Stimulated activated naive CD8-positive, alpha-beta T cell treated with anti-CD3 and anti-CD28 coated beads, Interleukin-15, amount 100 ng/mL, for 72 hours (primary cell): ENCODE measurements around the gene SDCCAG8.

Experiments used
- ATAC-seq: fragments of 150-1000 bp; cut with Tn5 transposase; 2 replicates; pipeline ENCODE4 v1.10.0; 2021; ENCODE audit warnings: mild to moderate bottlenecking, moderate library complexity
- DNase-seq, 2 donors: peaks; one replicate each; pipeline ENCODE4 v3.0.0; 2021 to 2022
- H3K27ac Mint-ChIP-seq, 2 donors: one replicate each; pipeline ENCODE4 v1.8.0; 2022; ENCODE audit warnings: mild to moderate bottlenecking in 2 of 2, mixed read lengths in 2 of 2, moderate library complexity in 2 of 2
- H3K27me3 Mint-ChIP-seq: one replicate; pipeline ENCODE4 v1.8.0; 2022; ENCODE audit warnings: mixed read lengths
- H3K4me1 Mint-ChIP-seq: one replicate; pipeline ENCODE4 v1.8.0; 2022; ENCODE audit warnings: mild to moderate bottlenecking, mixed read lengths
- H3K4me3 Mint-ChIP-seq, 2 donors: one replicate each; pipeline ENCODE4 v1.8.0; 2022; ENCODE audit warnings: mild to moderate bottlenecking in 2 of 2, mixed read lengths in 2 of 2, moderate library complexity in 1 of 2
- H3K9me3 Mint-ChIP-seq, 2 donors: one replicate each; pipeline ENCODE4 v1.8.0; 2022; ENCODE audit warnings: mixed read lengths in 2 of 2

SDCCAG8 gene

DNA sequence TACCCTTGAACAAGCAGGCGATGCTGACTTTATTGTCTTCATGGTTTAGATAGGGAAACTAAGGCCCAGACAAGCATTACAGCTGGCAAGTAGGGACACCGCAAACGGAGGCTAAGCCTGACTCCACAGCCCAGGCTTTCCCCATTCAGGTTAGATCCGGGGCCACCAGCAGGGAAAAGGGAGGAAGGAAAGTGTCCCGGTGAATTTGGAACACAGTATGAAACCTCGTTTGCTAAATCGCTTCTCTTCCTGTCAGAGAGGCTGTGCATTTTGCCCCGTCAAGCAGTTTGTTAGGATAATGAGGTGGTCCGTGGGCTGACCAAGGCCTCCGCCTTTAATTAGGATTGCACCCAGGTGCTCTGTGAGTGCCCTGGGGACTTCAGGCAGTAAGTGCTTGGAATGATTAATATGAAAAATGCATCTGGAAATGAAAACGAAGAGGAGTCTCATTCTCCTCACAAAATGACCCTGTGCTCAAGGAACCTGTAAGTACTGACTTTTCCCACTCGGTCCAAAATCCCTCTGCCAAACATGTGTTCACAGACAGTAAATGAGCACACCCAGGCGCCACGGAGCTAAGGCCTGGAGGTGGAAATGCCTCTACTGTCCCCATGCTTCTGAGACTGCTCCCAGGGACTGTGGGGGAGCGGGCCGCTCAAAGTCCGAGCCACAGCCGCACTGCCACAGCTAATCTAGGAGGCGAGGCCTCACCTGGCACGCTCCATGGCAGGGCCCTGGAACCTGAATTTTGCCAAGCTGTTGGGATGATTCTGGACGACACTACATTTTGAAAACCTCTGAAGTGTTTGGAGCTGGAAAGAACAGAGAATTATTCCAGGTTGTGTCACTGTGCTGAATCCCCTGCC is 234.1 kb downstream of the SDCCAG8 start:
- Mint-ChIP-seq H3K4me3 (no peak overlapping the region), H3K27ac (no peak overlapping the region), H3K27me3 (no peaks in the 10 kb centered on the region), H3K9me3 (no peaks in the 10 kb centered on the region), H3K4me1 (no peaks in the 10 kb centered on the region)
- ATAC-seq (no peak), DNase-seq (no peak)

DNA sequence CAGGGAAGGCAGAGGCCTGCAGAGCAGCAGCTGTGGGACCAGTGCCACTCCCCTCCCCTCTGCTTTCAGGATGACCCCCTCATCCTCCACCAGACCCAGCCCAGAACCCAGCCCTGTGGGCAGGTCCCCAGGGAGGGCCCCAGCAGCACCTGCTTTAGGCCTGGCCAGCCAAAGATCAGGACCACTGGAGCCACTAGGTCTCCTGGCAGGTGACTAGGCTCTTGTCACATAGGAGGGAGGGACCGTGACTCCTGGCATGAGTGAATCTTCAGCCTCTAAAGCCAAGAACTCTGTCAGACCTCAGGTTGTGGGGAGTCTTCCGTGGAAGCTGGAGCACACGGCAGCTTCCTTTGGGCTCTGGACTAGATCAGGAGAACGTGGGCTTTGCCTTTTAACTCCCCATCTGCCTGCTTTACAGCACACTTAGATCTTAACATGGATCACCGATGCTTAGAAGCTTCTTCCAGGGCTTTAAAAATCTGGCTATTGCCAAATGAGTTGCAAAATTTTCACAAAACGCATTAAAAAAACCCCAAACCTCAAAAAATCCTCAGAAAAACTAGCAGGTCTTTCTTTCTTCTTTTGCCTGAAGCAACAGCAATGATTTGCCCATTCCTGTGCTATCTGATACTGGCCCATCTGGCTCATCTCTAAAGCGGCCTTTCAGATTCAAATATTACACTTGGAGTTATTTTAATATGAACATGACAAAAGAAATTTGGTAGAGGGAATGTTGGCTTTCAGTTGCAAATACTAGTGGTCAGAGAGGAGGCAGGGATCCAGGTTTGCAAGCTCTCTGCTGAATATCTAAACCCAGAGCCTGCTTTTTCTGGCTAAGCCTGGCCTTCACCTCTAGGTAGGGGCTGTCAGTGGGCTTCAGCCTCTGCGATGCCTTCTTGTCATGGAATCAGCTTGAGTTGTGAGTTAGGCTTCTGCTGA is 235.2 kb downstream of the SDCCAG8 start:
- DNase-seq = no peak
- Mint-ChIP-seq H3K4me1 (peaks cover 4% of the 10 kb centered on the region), H3K9me3 (no peaks in the 10 kb centered on the region), H3K27me3 (no peaks in the 10 kb centered on the region), H3K27ac (peak overlapping the region in 1 of 2 donors; percentile 27), H3K4me3 (no peak overlapping the region)
- ATAC-seq = peak; percentile 27

DNA sequence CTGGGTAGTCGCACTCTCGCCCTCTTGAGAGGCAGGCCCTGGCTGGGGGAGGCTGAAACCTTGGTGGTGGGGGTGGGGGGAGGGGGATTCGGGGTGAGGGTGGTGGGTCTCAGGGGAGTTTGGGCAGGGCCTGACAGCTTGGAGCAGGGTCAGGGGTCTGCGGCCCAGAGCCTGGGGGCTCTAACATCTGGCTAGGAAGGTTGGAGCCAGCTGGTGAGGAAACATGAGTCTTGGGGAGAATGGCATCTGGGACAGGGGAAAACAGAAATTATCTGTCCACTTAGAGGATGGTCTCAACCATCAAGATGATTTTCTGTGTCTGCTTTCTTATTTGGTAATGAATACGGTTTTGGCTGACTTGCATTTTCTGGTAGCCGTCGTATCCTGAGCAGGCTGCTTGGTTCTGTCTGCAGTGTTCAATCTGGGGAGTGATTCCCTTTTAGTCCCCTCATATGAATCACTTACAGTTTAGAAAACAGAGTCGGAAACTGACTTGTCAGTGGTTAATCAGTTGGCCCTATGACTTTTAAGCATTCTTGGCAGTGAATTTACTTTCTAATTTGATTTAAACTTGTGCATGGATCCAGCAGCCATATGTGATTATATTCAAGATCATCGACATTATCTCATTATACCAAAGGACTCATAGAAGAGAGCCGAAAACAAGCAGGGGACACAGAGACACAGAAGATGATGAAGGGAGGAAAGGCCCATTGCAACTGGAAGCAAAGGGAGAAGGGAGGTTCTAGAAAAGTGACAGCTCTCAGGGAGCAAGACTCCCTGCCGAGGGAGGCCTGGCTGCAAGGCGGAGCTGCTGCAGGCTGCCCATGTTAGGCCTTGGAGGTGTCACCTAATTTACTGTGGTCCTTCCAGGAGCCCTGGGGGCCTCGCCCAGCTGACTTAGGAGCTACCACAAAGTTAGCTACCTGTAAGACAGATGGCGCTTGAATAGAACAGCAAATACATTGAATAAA is 237.6 kb downstream of the SDCCAG8 start:
- peak overlapping the region; percentile 11 to 27 for H3K27ac Mint-ChIP-seq
- DNase-seq = no peak
- ATAC-seq = no peak

DNA sequence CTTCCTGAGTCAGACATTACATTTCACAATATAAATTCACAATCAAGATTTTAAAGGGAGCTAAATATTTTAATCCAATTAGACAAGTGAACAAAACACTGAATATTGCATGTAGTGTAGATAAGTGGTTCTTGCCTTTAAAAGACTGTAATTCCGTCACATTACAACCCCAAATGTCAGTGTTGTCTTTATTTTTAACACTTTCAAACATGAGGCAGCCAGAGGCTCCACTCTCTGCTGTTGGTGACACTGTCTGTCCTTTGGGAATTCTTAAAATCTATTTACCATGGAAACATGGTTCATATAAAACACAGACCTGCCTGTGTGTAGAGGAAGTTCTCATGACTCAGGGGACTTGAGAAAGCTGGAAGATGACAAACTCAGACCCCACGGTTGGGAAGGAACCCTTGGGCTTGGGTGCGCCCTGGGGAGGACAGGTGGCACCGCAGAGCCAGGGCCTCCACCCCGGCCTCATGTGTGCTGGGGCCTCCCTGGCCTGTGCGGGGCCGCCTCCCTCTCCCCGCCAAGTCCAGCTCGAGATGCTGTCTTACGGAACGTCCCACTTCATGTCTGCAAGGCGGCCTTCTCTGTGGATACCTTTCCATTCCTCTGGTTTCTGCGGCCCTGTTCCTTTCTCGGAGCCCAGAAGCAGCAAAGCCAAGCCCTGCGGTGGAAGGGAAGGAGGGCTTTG is 239.0 kb downstream of the SDCCAG8 start:
- H3K9me3 Mint-ChIP-seq = no peaks in the 10 kb centered on the region
- no peak overlapping the region for H3K4me3 Mint-ChIP-seq

More for the DNA sequence above, 237.6 kb downstream of the SDCCAG8 start:
- no peak overlapping the region for H3K4me3 Mint-ChIP-seq
- H3K27me3 Mint-ChIP-seq = no peaks in the 10 kb centered on the region
- peaks cover 12% of the 10 kb centered on the region for H3K4me1 Mint-ChIP-seq
- H3K9me3 Mint-ChIP-seq = no peaks in the 10 kb centered on the region

DNA sequence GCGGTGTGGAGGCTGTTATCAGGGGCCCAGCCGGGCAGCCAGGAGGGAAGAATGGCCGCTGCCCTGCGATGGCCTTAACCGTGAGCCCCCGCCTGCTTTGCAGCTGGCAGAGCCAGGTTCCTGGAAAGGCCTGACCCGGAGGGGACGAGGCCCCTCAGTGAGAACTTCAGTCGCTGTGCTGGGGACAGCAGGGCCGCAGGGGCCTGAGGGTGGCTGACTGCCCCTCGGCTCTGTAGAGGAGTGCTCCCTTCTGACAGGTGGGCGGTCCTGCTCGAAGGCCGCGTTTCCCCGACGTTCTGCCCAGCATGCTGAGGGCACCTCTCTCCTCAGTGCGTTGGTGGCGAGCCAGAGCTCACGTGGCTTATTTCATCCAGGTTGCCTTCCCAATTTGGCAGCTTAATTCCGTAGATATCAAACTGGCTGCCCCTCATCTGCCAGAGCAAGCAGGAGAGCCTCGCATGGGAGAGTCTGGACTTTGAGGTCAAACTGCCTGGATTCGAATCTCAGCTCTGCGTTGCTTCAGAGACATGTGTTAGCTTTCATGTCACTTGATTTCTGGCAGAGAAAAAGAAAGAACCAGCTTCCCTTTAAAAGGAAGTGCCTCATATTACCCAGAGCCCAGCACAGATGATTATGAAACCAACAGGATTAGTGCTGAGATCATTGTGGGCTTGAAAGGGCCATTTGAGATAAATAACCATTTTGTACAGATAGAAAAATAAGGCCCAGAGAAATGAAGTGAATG is 239.8 kb downstream of the SDCCAG8 start:
- Mint-ChIP-seq H3K9me3 (no peaks in the 10 kb centered on the region), H3K4me3 (no peak overlapping the region), H3K27ac (peak overlapping the region in 1 of 2 donors; percentile 82), H3K4me1 (peaks cover 16% of the 10 kb centered on the region), H3K27me3 (no peaks in the 10 kb centered on the region)
- ATAC-seq = no peak
- no peak for DNase-seq

More for the DNA sequence above, 239.0 kb downstream of the SDCCAG8 start:
- peaks cover 16% of the 10 kb centered on the region for H3K4me1 Mint-ChIP-seq
- H3K27me3 Mint-ChIP-seq = no peaks in the 10 kb centered on the region
- H3K27ac Mint-ChIP-seq = peak overlapping the region in 1 of 2 donors; percentile 78
- peak; percentile 54 for ATAC-seq
- DNase-seq = no peak

DNA sequence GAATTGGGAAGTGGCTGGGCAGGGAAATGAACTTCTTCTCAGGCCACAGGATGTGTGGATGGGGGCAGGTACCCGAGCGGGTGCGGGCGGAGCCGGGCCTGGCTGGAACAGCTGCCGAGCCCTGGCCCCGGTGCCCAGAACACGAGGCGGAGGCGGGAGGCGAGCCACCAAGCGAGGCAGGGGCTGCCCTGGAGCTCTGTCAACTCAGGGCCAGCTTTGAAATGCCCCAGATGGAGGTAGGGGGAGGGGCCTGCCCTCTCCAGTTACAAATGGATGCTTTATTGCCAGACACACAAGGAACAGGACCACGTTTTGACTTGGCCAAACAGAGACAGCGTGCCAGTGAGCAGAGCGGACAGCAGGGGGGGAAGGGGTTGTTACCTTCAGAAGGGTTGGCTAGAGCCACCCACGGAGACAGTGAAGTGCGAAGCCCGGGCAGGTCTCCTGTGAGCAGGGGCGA is 240.4 kb downstream of the SDCCAG8 start:
- Mint-ChIP-seq H3K4me1 (peaks cover 16% of the 10 kb centered on the region), H3K27me3 (no peaks in the 10 kb centered on the region), H3K27ac (no peak overlapping the region), H3K9me3 (no peaks in the 10 kb centered on the region), H3K4me3 (no peak overlapping the region)
- no peak for DNase-seq
- peak; percentile 32 for ATAC-seq

DNA sequence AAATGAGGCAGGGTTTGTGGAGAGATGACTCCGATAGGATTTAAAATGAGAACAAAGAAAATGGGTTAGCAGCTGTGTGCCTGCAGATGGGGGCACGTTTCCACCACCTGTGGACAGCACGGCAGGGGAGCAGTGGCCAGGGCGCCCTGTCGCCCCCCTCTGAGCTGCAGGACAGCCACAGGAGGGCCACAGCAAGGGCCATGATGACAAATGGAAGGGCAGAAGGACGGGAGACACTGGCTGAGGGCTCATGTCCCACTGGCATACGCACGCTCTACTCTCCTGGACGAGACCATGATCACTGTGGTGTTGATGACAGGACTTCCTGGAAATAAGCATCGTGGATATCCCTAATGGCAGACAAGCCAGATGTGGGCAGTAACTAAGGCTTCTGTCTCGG is 241.0 kb downstream of the SDCCAG8 start:
- DNase-seq (no peak), ATAC-seq (no peak)
- H3K9me3 Mint-ChIP-seq = no peaks in the 10 kb centered on the region
- H3K4me3 Mint-ChIP-seq = no peak overlapping the region
- H3K4me1 Mint-ChIP-seq = peaks cover 16% of the 10 kb centered on the region
- no peaks in the 10 kb centered on the region for H3K27me3 Mint-ChIP-seq
- H3K27ac Mint-ChIP-seq = no peak overlapping the region

DNA sequence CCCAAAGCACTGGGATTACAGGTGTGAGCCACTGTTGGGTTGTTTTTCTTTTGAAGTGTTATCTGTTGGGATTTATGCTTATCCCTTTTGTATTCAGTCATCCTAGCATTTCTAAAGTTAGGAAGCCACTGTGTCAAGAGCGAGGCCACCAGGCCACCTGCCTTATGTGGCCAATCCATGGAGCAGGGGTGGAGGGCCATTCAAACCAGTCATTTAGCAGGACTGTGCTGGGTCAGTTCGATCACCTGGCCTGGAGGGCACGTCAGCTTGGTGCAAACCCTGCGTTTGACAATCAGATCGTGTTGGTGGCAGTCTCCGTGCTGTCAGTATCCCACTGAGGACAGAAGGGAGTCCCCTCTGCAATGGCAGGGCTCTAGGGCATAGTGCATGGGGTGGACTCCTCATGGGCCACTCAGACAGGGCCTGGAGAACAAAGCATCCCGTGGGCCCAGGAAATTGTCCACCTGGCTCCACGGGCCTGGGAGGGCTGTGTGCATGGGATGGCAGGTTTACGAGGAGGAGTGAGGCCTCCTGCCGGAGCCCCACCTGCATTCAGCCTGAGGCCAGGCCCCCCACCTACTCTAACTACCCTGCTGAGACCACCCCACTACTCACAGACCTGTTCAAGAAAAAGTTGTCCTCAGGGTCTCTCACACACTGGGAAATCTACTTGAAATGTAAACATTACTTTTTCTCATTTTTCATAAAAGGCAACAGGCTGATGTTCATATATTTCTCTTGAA is 242.3 kb downstream of the SDCCAG8 start:
- no peak overlapping the region for H3K4me3 Mint-ChIP-seq
- peaks cover 16% of the 10 kb centered on the region for H3K4me1 Mint-ChIP-seq
- no peaks in the 10 kb centered on the region for H3K27me3 Mint-ChIP-seq
- no peak for DNase-seq
- no peak overlapping the region for H3K27ac Mint-ChIP-seq
- ATAC-seq = no peak
- H3K9me3 Mint-ChIP-seq = no peaks in the 10 kb centered on the region

DNA sequence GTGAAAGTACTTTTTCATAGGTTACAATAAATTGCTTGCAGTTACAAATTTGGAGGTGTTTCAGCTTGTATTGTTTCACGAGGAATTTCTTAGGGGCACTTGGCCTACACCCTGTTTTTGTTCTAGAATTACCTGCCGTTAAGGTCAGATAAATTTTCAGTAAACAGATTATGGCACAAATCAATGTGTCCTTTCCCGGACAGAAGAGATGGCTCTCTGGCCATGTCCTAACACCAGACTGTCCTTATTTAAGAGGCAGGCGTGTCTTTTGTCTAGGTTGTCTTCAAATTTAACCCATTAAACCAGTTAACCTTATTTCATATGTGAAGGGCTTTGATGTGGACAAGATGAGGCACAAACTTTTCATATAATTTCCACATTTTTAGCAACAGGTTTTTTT is 243.4 kb downstream of the SDCCAG8 start:
- Mint-ChIP-seq H3K4me3 (no peak overlapping the region), H3K9me3 (no peaks in the 10 kb centered on the region), H3K27me3 (no peaks in the 10 kb centered on the region), H3K4me1 (peaks cover 16% of the 10 kb centered on the region), H3K27ac (no peak overlapping the region)
- DNase-seq (no peak), ATAC-seq (no peak)

DNA sequence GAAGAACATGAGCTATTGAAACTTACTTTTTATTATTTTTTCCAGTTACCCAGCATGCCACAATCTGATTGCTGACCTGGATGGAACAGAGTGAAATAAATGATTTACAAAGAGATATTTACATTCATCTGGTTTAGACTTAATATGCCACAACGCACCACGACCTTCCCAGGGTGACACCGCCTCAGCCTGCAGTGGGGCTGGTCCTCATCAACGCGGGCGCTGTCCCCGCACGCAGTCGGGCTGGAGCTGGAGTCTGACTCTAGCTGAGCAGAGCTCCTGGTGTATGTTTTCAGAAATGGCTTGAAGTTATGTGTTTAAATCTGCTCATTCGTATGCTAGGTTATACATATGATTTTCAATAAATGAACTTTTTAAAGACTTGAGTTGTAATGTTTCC is 243.9 kb downstream of the SDCCAG8 start:
- H3K27me3 Mint-ChIP-seq = no peaks in the 10 kb centered on the region
- ATAC-seq (no peak), DNase-seq (no peak)
- H3K27ac Mint-ChIP-seq = no peak overlapping the region
- H3K4me3 Mint-ChIP-seq = no peak overlapping the region
- no peaks in the 10 kb centered on the region for H3K9me3 Mint-ChIP-seq
- peaks cover 16% of the 10 kb centered on the region for H3K4me1 Mint-ChIP-seq

DNA sequence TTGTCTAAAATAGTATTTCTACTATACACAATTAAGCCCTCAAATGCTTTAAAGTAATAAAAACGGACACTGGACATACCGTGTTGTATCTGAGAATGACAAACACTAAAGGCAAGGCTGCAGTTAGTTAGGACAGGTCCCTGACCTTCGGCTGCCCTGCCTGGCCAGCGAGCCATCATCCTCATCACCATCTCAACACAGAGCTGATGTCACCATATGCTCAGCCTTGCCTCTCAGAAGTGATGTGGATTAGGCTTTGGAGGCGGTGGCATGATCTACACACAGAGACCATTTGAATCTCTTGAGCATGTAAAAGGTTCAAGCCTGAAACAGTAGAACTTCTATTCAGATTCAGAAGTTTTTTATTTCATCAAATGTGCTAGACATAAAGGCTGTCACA is 244.7 kb downstream of the SDCCAG8 start:
- no peak overlapping the region for H3K4me3 Mint-ChIP-seq
- H3K9me3 Mint-ChIP-seq = no peaks in the 10 kb centered on the region
- no peak for DNase-seq
- H3K27me3 Mint-ChIP-seq = no peaks in the 10 kb centered on the region
- H3K4me1 Mint-ChIP-seq = peaks cover 16% of the 10 kb centered on the region
- no peak overlapping the region for H3K27ac Mint-ChIP-seq
- ATAC-seq = no peak

DNA sequence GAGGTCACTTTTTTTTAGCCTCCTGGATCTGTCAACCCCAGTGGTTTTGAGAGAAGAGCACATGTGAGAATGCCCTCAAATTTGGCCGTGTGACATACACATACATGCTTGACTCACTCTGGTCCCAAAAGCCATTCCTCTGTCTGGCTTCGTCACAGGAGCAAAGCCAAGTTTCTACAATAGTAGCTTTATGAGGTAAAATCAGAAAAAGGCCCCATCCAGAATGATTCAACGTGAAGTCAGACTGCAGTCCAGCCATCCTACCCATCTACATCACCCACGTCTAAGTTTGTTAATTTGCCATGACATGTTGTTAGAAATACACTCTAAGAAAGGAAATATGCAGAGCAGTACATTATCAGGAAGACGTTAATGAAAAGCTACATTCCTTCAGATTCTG is 245.2 kb downstream of the SDCCAG8 start:
- H3K9me3 Mint-ChIP-seq = no peaks in the 10 kb centered on the region
- H3K27ac Mint-ChIP-seq = no peak overlapping the region
- DNase-seq (no peak), ATAC-seq (no peak)
- no peaks in the 10 kb centered on the region for H3K27me3 Mint-ChIP-seq
- H3K4me3 Mint-ChIP-seq = no peak overlapping the region
- peaks cover 14% of the 10 kb centered on the region for H3K4me1 Mint-ChIP-seq

DNA sequence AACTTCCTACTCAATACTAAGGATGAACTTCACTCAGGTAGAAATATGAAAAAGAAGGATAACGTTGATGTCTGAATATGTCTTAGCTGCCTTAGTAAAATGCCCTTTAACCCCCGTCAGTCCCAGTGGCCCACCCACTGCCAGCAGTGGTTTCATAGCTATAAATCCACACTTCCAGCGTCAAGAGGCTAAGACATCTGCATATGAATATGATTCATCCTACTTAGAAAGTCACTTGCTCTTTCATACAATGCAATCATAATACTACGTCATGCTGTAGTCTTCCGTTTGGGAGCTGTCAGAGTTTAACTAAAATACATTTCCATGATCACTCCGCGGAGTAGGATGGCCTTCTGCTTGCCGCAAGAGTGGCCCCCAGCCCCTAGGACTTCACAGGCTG is 247.3 kb downstream of the SDCCAG8 start:
- Mint-ChIP-seq H3K27me3 (no peaks in the 10 kb centered on the region), H3K9me3 (no peaks in the 10 kb centered on the region), H3K4me3 (no peak overlapping the region), H3K4me1 (peaks cover 20% of the 10 kb centered on the region), H3K27ac (peak overlapping the region in 1 of 2 donors; percentile 71)
- DNase-seq (no peak), ATAC-seq (no peak)
